Measurements from ENCODE around the gene ASIC3.

GRCh38 chr7:151094675-151095074 is 46.3 kb downstream of the ASIC3 start:
- no peak for TF ChIP-seq SAP30 (IDR thresholded peaks at IDR 0.05; ENCODE audit: insufficient read depth, insufficient replicate concordance, low read length)
- no peak for TF ChIP-seq CTCF (IDR thresholded peaks at IDR 0.05; ENCODE audit: control extremely low read depth in 1 of 3, insufficient read depth in 1 of 3, low read depth in 1 of 3, low read length in 3 of 3)
- TF ChIP-seq MAX (IDR thresholded peaks at IDR 0.05), result no peak
